Spleen (tissue), 7 donors: ENCODE measurements around the gene RPA3.

Source experiments
- POLR2A ChIP-seq, 3 donors: fragments of 450-650 bp; IDR thresholded peaks; one replicate each; pipeline ENCODE4 v1.5.1; 2017; ENCODE audit warnings: antibody characterized with exemption in 3 of 3, mild to moderate bottlenecking in 1 of 3
- POLR2AphosphoS5 ChIP-seq, 3 donors: sonication (generic); formaldehyde crosslinking; IDR thresholded peaks; one replicate each; pipeline ENCODE4 v1.5.1; 2017; ENCODE audit warnings: antibody characterized with exemption in 3 of 3
- TF ChIP-seq, protein P1 (sequence below), 11 experiments: fragments of 200-600 bp in 7 of 11; fragments of 450-650 bp in 4 of 11; sonication (generic) in 4 of 11; IDR thresholded peaks in 8 of 11; conservative IDR thresholded peaks in 3 of 11; 1 replicate in 7 of 11; 2 replicates in 4 of 11; pipeline versions ENCODE4 v1.4.0 to v1.8.0; 2016 to 2021; ENCODE audit warnings: antibody characterized with exemption in 11 of 11, inconsistent platforms in 4 of 11, mild to moderate bottlenecking in 1 of 11
- donor health status: DM: no; HTN: no; CAD: no; lungs with moderate emphysema.
- donor health status: DM: no; HTN: no; CAD: no.
- donor health status: DM: no; HTN: no; CAD: no.

DNA sequence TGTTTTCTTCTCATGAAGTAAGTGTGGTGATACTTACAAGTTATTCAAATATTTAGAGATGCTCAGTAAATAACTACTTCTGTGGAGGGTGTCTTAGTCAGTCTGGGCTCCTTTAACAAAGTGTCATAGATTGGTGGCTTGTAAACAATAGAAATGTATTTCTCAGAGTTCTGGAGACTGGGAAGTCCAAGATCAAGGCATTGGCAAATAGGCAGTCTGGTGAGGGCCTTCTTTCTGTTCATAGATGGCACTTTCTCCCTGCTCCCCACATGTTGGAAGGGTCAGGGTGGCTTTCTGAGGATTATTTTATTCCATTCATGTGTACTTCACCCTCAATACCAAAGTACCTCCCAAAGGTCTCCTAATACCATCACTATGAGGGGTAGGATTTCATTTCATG is 18.4 kb downstream of the RPA3 start:
- TF ChIP-seq, protein P1, sequence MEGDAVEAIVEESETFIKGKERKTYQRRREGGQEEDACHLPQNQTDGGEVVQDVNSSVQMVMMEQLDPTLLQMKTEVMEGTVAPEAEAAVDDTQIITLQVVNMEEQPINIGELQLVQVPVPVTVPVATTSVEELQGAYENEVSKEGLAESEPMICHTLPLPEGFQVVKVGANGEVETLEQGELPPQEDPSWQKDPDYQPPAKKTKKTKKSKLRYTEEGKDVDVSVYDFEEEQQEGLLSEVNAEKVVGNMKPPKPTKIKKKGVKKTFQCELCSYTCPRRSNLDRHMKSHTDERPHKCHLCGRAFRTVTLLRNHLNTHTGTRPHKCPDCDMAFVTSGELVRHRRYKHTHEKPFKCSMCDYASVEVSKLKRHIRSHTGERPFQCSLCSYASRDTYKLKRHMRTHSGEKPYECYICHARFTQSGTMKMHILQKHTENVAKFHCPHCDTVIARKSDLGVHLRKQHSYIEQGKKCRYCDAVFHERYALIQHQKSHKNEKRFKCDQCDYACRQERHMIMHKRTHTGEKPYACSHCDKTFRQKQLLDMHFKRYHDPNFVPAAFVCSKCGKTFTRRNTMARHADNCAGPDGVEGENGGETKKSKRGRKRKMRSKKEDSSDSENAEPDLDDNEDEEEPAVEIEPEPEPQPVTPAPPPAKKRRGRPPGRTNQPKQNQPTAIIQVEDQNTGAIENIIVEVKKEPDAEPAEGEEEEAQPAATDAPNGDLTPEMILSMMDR (IDR thresholded peaks at IDR 0.05 in 8 of 11, conservative IDR thresholded peaks at IDR 0.05 in 3 of 11) = no peak
- TF ChIP-seq POLR2A (IDR thresholded peaks at IDR 0.05) (no peak), POLR2AphosphoS5 (IDR thresholded peaks at IDR 0.05) (no peak)
